Adipose tissue (tissue), 3 donors: ENCODE results near the gene SMARCB1. TPM values are rescaled to one million over a fixed set of nuclear protein-coding genes. Genes with fewer than 3 reads are reported as not detected.

Experiments
- H3K27ac ChIP-seq: one replicate; pipeline ENCODE4 v1.5.1; 2013; ENCODE audit warnings: low read depth, low read length
- WGBS, 3 donors: extraction: QIAGEN DNeasy Blood & Tissue Kit; methylation state at CpG; one replicate each; pipeline ENCODE4 v1.1.7; 2013; 5-methylcytosine and 5-hydroxymethylcytosine counted together
- polyA plus RNA-seq, 3 donors: library from polyadenylated mRNA; stranded (reverse); fragments of 200-250 nt; gene quantifications; one replicate each; pipeline ENCODE4 v1.2.3, GENCODE V29; 2013
- donor health status: healthy with polysubstance abuse.
- donor health status: Bipolar disorder and iron deficiency.
- donor health status: healthy.

The SMARCB1 gene
- polyA plus RNA-seq, 3 donors, result 33.5 to 50.1 (median 38.6) TPM

DNA sequence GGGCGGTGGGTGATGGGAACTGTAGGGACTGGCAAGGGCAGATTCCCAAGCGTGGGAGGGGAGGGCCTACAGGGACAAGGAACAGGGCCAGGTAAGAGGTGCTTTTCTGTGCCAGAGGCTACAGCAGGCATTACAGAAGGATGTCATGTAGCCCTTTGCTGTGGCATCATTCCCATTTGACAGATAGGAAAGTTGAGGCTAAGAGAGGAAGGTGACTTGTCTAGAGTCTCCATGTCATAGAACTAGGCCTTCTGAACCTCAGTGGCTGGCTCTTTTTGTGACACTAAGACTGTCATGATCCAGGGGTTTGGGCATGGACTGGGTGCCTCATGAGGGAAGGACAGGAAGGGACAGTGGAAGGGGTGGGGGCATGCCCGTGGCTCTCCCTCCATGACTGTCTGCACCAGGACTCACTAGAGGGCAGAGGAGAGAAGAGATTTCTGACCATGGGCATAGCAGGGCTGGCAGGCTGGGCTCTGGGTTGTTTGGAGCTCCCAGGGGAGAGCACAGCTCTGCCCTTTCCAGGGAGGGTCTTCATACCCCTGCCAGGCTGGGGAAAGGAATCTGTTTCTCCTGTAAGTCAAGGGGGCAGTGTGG lies 10.9 kb upstream of the SMARCB1 start:
- no peak overlapping the region for H3K27ac ChIP-seq
- 73 to 84% (median 77%) methylated on average over 3 of the region's 3 CpGs for WGBS, 3 donors

DNA sequence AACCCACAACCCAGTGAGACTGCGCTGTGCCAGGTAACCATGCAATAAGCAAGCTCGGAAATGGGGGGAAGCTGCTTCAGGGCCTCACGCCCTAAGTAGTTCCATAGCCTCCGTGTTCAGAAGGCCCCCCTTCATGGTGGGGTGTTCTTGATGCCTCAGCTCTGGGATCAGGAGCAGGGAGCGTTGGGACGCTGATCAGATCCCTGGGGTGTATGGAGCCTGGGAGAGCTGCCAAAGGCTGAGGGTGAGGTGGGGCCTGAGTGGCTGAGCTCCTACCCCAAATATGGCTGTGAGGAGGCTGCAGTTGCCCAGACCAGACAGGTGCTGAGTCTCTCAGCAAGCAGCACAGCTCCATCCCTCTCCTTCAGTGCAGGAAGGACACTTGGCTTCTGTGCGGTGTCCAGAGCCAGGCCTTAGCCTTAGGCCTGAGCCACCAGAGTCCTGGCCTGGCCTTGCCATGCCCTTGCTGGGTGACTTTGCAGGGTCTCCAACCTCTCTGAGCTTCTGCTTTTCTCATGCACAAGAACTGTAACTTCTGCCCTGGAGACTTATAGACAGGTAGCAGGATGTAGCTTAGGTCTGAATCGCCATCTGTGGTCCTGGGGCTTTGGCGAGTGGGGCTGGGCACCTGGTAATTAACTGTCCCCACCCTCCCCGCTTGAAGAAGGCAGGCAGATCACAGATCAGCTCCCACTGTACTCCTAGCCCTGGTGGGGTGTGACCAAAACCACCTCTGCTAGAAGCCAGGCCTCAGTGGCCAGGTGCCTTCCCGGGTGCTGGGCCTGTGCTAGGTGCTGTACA lies 8.8 kb upstream of the SMARCB1 start:
- WGBS, 3 donors, result 85 to 91% (median 87%) methylated on average over 11 of the region's 11 CpGs
- H3K27ac ChIP-seq, result no peak overlapping the region

DNA sequence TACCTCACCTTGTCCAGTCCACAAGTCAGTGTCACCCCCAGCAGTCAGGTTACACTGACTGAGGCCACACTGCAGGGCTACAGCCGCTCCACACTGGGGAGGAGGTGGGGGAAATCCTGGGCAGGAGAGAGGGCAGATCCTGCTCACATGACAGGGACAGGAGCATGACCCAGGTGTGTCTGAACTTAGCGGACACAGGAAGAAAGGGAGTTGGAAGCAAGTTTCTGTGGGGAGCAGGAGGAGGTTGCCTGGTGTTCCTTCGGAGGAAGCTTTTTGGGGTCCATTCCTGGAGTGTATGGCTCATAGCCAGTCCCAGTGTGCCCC lies 8.2 kb upstream of the SMARCB1 start:
- WGBS, 3 donors, result 82 to 86% (median 86%) methylated on average over 3 of the region's 3 CpGs
- no peak overlapping the region for H3K27ac ChIP-seq

DNA sequence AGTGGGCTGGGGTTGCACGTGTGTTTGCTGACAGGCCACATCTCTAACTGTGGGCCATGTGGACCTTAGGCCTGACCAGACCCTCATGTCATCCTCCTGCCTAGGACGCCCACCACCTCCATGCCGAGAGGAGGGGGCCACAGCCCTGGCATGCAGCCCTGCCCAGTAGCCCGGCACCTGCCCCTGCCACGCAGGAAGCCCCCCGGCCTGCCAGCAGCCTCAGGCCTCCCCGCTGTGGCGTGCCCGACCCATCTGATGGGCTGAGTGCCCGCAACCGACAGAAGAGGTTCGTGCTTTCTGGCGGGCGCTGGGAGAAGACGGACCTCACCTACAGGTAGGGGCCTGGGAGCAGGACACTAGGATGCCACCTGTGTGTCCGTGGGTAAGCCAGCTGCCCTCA lies 7.7 kb upstream of the SMARCB1 start:
- H3K27ac ChIP-seq, result no peak overlapping the region

DNA sequence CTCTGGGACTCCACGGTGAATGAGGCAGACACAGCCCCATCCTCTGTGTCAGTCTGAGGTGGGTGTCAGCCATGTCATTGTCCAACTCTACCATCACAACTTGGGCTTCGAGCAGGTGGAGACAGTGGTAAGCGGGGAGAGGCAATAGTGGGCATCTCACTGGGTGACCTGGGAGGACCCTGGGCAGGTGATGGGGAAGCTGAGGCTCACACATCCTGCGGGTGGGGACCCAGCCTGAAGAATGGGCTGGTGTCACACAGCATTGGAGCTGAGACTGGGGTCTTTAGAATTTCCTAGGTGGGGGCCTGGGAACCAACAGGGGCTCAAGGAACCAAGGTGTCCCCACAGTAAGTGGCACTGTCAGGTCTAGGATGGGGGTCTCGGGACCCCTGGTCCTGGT lies 7.0 kb upstream of the SMARCB1 start:
- no peak overlapping the region for H3K27ac ChIP-seq
- WGBS, 3 donors, result 88 to 95% (median 93%) methylated on average over 5 of the region's 5 CpGs

More for the DNA sequence above, 7.7 kb upstream of the SMARCB1 start:
- WGBS, 3 donors, result 87 to 95% (median 91%) methylated on average over 16 of the region's 16 CpGs

DNA sequence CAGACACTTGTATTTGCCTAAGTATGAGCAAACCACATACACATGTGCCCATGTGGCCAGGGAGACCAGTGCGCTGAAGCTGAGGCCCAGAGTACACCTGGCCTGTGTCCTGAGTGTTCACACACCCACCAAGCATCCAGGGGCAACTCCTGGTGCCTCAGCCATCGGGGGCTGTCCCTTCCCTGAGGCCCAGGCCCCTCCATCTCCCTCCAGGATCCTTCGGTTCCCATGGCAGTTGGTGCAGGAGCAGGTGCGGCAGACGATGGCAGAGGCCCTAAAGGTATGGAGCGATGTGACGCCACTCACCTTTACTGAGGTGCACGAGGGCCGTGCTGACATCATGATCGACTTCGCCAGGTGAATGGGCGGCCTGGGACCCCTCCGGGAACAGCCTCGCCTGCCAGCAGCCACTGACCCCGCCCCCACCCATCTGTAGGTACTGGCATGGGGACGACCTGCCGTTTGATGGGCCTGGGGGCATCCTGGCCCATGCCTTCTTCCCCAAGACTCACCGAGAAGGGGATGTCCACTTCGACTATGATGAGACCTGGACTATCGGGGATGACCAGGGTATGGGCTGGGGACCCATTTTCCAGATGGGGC lies 6.5 kb upstream of the SMARCB1 start:
- 90 to 94% (median 92%) methylated on average over 20 of the region's 20 CpGs for WGBS, 3 donors
- H3K27ac ChIP-seq, result no peak overlapping the region

DNA sequence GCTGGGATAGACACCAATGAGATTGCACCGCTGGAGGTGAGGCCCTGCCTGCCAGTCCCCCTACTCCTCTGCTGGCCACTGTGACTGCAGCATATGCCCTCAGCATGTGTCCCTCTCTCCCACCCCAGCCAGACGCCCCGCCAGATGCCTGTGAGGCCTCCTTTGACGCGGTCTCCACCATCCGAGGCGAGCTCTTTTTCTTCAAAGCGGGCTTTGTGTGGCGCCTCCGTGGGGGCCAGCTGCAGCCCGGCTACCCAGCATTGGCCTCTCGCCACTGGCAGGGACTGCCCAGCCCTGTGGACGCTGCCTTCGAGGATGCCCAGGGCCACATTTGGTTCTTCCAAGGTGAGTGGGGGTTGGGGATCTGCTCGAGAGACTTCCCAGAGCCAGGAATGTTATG lies 5.7 kb upstream of the SMARCB1 start:
- 82 to 92% (median 85%) methylated on average over 15 of the region's 15 CpGs for whole genome bisulfite sequencing, 3 donors
- H3K27ac ChIP-seq, result no peak overlapping the region

DNA sequence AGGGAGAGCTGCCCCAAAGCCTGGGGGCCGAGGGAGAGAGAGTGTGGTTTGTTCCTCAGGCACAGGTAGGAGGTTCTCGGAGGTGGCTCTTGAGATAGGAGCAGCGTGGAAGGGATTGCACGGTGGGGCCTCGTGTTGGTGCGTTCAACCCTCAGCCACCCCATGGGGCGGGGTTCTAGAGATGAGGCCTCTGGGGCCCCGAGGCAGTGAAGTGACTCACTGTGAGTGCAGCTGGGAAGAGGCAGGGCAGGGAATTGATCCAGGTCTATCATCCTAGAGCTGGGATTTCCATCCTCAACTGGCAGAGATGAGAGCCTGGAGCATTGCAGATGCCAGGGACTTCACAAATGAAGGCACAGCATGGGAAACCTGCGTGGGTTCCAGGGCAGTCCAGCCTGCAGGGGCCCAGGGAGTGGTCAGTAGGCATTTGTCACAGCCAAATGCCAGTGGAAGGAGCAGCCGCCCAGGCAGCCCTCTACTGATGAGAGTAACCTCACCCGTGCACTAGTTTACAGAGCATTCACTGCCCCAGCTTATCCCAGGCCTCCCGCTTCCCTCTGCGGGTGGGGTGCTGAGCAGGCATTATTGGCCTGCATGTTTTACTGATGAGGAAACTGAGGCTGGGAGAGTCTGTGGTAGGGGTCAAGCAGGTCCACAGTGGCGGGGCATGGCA lies 5.1 kb upstream of the SMARCB1 start:
- H3K27ac ChIP-seq, result no peak overlapping the region
- WGBS, 3 donors, result 75 to 86% (median 76%) methylated on average over 14 of the region's 14 CpGs

DNA sequence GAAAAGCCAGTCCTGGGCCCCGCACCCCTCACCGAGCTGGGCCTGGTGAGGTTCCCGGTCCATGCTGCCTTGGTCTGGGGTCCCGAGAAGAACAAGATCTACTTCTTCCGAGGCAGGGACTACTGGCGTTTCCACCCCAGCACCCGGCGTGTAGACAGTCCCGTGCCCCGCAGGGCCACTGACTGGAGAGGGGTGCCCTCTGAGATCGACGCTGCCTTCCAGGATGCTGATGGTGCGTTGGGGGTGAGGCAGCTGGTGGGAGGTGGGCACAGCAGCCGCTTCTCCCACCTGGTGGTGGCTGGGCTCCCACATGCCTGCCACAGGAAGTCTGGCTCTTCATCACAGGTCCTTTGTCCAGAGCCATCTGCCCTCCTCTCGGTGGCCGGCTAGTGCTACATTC lies 4.5 kb upstream of the SMARCB1 start:
- no peak overlapping the region for H3K27ac ChIP-seq
- 91 to 96% (median 95%) methylated on average over 15 to 16 of the region's 16 CpGs for WGBS, 3 donors

DNA sequence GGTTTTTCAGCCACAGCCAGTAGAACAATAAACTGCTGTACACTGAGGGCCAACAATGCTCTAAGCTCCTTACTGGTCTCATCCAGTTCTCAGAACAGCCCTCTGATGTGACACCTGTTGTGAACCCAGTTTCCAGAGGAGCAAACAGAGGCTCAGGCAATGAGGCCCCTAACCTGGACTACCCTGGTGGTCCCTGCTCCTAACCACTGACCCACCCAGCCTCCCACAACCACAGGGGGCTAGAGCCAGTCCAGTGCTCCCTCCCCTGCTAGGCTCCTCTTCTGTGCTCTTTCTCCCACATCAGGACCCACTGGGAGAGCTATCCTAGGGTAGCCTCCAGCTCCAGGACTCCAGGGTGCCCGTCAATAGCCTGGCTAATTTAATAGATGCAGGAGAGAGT lies 4.1 kb upstream of the SMARCB1 start:
- WGBS, 3 donors, result 90 to 100% (median 100%) methylated on average over 1 of the region's 1 CpG
- no peak overlapping the region for H3K27ac ChIP-seq

DNA sequence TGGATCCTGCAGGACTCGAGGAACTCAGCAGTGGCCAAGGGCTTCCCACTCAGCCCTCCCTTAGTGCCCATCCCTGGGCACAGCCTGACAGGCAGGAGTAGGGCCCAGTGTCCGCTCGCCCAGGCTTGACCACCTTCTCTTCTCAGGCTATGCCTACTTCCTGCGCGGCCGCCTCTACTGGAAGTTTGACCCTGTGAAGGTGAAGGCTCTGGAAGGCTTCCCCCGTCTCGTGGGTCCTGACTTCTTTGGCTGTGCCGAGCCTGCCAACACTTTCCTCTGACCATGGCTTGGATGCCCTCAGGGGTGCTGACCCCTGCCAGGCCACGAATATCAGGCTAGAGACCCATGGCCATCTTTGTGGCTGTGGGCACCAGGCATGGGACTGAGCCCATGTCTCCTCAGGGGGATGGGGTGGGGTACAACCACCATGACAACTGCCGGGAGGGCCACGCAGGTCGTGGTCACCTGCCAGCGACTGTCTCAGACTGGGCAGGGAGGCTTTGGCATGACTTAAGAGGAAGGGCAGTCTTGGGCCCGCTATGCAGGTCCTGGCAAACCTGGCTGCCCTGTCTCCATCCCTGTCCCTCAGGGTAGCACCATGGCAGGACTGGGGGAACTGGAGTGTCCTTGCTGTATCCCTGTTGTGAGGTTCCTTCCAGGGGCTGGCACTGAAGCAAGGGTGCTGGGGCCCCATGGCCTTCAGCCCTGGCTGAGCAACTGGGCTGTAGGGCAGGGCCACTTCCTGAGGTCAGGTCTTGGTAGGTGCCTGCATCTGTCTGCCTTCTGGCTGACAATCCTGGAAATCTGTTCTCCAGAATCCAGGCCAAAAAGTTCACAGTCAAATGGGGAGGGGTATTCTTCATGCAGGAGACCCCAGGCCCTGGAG lies 3.3 kb upstream of the SMARCB1 start:
- H3K27ac ChIP-seq, result no peak overlapping the region
- WGBS, 3 donors, result 74 to 83% (median 83%) methylated on average over 15 of the region's 15 CpGs

DNA sequence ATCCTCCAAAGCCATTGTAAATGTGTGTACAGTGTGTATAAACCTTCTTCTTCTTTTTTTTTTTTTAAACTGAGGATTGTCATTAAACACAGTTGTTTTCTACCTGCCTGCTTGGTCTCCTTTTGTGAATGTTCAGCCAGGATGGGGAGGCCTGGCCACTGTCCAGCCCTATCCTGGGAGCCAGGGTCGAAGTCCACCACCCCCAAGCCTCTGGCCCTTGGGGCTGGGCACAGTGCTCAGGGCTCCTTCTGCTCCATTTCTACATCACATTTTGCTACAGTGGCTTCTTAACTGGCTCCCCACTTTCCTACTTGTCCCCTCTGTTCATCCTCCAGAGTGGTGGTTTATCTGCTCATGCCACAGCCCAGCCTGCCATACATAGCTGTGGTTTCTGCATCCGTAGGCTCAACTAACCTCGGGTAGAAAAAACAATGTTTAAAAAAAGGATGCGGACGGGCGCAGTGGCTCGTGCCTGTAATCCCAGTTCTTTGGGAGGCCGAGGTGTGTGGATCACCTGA lies 2.5 kb upstream of the SMARCB1 start:
- H3K27ac ChIP-seq, result no peak overlapping the region
- WGBS, 3 donors, result 52 to 67% (median 53%) methylated on average over 8 of the region's 8 CpGs

DNA sequence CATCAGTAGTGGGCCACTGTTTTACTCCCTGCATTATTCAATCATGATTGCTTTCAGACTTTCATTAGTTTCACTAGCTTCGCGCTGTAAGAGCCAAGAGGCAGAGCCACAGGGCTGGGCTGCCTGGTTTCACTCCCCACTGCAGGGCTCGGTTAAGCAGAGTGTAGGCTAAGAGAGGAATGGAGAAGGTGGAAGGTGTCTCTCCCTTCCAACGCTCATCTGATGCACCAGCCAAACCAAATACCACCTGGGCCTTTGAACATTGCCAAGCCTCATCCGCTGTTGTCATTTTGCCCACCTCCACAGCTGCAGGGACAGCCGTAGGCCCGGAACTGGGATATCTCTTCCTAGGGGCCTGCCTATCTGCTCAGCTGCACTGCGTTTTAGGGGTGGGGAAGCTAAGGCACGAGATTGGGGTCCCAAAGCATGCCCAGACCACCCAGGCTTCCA lies 480 bp upstream of the SMARCB1 start:
- 41 to 53% (median 48%) methylated on average over 9 of the region's 9 CpGs for WGBS, 3 donors
- H3K27ac ChIP-seq, result no peak overlapping the region

DNA sequence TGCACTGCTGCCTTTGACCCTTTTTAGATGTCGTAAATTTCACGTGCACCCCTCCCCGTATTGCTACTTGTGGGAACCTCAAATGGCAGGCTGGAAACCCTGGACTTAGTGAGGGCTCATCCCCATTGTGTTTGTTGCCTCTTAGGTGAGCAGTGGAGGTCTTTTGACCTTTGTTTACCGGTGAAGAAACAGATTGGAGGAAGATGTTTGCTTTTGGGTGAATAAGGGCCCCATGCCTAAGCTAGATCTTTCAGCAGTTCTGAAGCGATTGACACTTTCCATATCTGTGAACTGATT lies 782 bp downstream of the SMARCB1 start:
- no peak overlapping the region for H3K27ac ChIP-seq
- 1 to 5% (median 3%) methylated on average over 5 of the region's 5 CpGs for WGBS, 3 donors

DNA sequence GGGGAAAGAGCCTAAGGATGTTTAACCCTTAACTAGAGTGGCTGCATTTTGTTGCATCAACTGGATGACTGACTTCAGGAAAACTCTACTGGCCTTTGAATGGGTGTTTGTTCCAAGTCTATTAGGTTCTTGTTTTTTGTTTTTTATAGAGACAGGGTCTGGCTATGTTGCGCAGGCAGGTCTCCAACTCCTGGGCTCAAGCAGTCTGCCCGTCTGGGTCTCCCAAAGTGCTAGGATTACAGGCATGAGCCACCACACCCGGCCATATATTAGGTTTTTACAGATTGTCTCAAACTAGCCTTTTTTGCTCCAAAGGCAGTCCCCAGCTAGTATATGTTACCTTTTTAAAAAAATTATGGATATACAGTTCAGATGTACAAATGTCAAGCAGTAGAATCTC lies 1.1 kb downstream of the SMARCB1 start:
- no peak overlapping the region for H3K27ac ChIP-seq
- 58 to 66% (median 61%) methylated on average over 3 of the region's 3 CpGs for whole genome bisulfite sequencing, 3 donors

DNA sequence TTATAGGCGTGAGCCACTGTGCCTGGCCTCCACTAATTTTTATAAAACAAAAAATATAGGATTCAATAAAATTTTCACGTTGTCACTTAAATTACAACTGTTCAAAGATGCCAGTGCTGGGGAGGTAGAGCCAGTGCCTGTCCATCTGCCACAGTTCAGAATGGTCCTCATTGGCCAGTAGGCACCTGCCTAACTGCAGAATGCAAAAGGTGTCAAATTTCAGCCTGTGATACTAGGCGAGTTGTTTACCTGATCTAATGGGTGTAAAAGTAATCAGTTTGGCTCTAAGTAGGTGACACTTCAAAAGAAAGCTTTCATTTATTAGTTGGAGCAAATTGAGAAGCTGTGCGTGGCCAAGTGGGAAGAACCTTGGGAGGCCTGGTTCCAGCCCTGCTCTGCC lies 2.4 kb downstream of the SMARCB1 start:
- no peak overlapping the region for H3K27ac ChIP-seq
- WGBS, 3 donors, result 38 to 88% (median 83%) methylated on average over 4 of the region's 4 CpGs

DNA sequence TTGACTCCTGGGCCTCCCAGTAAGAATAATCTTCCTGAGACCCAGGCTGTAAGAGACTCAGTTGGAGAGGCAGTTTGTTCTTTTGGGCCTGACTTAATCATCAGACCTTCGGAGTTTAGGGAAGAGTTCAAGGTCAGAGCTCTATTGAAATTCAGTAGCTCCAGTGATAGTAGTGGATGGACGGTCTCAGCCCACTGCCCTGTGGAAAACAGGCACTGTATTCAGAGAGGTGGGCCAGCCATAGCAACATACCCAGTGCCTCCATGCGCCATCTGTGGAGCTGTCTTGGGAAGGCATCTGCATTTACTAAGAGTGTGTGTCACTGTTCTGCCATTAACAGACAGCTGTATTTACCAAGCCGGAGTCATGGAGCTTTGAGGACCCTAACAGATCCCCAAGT lies 2.9 kb downstream of the SMARCB1 start:
- WGBS, 3 donors, result 59 to 90% (median 89%) methylated on average over 4 of the region's 4 CpGs
- no peak overlapping the region for H3K27ac ChIP-seq
